SH-SY5Y (cell line): ENCODE data around the gene ARHGAP23.

ENCODE experiments used
- GATA2 ChIP-seq: IDR thresholded peaks from 2 replicates; pipeline ENCODE4 v1.6.1; 2011; ENCODE audit warnings: mild to moderate bottlenecking, low read depth, low read length
- GATA3 ChIP-seq: IDR thresholded peaks from 2 replicates; pipeline ENCODE4 v1.6.1; 2011; ENCODE audit warnings: low read depth, mild to moderate bottlenecking, low read length, moderate library complexity

DNA sequence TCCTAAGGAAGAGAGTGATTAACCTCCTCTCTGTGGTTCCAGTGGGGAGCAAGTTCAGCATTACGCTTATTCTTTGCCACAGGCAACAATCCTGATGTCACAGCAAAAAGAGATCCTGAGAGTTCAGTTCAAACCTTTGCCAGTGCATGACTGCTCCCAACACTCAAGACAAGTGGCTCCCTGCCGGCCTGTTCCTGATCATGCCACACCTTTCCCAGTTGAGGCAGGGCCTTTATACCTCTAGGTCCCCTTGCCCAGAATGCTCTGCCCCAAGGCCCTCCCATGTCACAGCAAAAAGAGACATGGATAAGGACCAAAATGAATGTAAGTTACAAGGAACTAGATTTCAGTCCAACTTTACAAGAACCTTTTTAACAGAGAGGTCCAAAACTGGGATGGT, 31.0 kb upstream of the ARHGAP23 start:
- TF ChIP-seq GATA2: no peak
- TF ChIP-seq GATA3: no peak
